ENCODE measurements around the gene MAP1LC3B.
"Not testable (repeated sequence)": the region's sequence is repeated elsewhere in the genome, so short reads cannot be mapped to it uniquely, and the experiment has no call there.

The MAP1LC3B gene

GRCh38 chr16:87369796-87370719 lies 22.1 kb upstream of the MAP1LC3B start:
- no peaks in the 10 kb centered on the region for H3K27me3 ChIP-seq (ENCODE audit: control insufficient read depth, insufficient read depth, low read length)
- no peak overlapping the region for H3K27ac ChIP-seq (ENCODE audit: low read depth, low read length)
- peaks cover 15% of the 10 kb centered on the region; the same call in 1 of the 2 replicates for H3K4me1 ChIP-seq (ENCODE audit: control insufficient read depth, insufficient read depth, low read length)
- H3K9me3 ChIP-seq (ENCODE audit: control insufficient read depth, insufficient read depth, low read depth, low read length) = no peaks in the 10 kb centered on the region
- no peak overlapping the region for H3K4me3 ChIP-seq (ENCODE audit: low read depth, low read length)
- H3K9ac ChIP-seq (ENCODE audit: low read length) = no peak overlapping the region
- peaks cover 4% of the 10 kb centered on the region for H3K36me3 ChIP-seq (ENCODE audit: control insufficient read depth, insufficient read depth, low read length)

DNA sequence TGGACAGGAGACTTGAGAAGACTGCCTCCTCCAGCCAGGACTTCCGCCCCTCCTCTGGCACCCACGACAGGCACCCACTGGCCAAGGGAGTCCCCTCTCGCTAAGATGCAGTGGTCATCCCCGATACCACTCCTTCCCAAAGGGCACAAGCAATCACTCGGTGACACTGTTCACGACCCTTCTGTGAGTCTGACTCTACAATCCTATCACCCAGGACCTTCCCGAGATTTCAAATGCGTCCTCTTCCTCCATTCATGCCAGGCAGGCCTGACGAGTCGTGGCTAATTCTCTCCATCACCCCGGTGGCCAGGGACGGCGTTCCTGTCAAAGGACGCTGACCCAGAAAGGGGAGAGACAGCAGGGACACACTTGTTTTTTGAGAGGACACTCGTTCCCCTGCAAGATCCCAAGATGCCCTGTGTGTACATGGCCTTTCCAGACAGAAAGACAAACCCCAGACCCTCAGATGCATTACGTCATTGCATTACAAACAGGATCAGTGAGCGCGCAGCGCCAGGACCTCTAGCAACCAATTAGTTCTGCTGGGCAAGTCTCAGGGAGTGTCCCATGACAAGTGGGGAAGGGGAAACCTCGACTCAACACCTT lies 20.8 kb upstream of the MAP1LC3B start:
- Histone ChIP-seq H3K36me3 (ENCODE audit: control insufficient read depth, insufficient read depth, low read length) (peaks cover 4% of the 10 kb centered on the region), H3K9ac (ENCODE audit: low read length) (no peak overlapping the region), H3K4me3 (ENCODE audit: low read depth, low read length) (no peak overlapping the region), H3K9me3 (ENCODE audit: control insufficient read depth, insufficient read depth, low read depth, low read length) (no peaks in the 10 kb centered on the region), H3K27me3 (ENCODE audit: control insufficient read depth, insufficient read depth, low read length) (no peaks in the 10 kb centered on the region), H3K27ac (ENCODE audit: low read depth, low read length) (no peak overlapping the region), H3K4me1 (ENCODE audit: control insufficient read depth, insufficient read depth, low read length) (peaks cover 15% of the 10 kb centered on the region; the same call in 1 of the 2 replicates)

GRCh38 chr16:87372305-87372704 lies 19.8 kb upstream of the MAP1LC3B start:
- Histone ChIP-seq H3K27me3 (ENCODE audit: control insufficient read depth, insufficient read depth, low read length) (no peaks in the 10 kb centered on the region), H3K9me3 (ENCODE audit: control insufficient read depth, insufficient read depth, low read depth, low read length) (no peaks in the 10 kb centered on the region), H3K4me1 (ENCODE audit: control insufficient read depth, insufficient read depth, low read length) (peaks cover 15% of the 10 kb centered on the region; the same call in 1 of the 2 replicates), H3K36me3 (ENCODE audit: control insufficient read depth, insufficient read depth, low read length) (peaks cover 4% of the 10 kb centered on the region), H3K4me3 (ENCODE audit: low read depth, low read length) (no peak overlapping the region), H3K27ac (ENCODE audit: low read depth, low read length) (no peak overlapping the region), H3K9ac (ENCODE audit: low read length) (no peak overlapping the region)

GRCh38 chr16:87374313-87374712 lies 17.8 kb upstream of the MAP1LC3B start:
- H3K27me3 ChIP-seq (ENCODE audit: control insufficient read depth, insufficient read depth, low read length) = no peaks in the 10 kb centered on the region
- H3K4me1 ChIP-seq (ENCODE audit: control insufficient read depth, insufficient read depth, low read length) = peaks cover 13% of the 10 kb centered on the region; the same call in 1 of the 2 replicates
- H3K9me3 ChIP-seq (ENCODE audit: control insufficient read depth, insufficient read depth, low read depth, low read length) = peaks cover 4% of the 10 kb centered on the region; the same call in 1 of the 2 replicates
- peaks cover 4% of the 10 kb centered on the region for H3K36me3 ChIP-seq (ENCODE audit: control insufficient read depth, insufficient read depth, low read length)
- H3K4me3 ChIP-seq (ENCODE audit: low read depth, low read length) = no peak overlapping the region
- no peak overlapping the region for H3K27ac ChIP-seq (ENCODE audit: low read depth, low read length)
- H3K9ac ChIP-seq (ENCODE audit: low read length) = no peak overlapping the region

- H3K9me3 ChIP-seq (ENCODE audit: control insufficient read depth, insufficient read depth, low read depth, low read length) = peaks cover 4% of the 10 kb centered on the region; the same call in 1 of the 2 replicates
- no peak overlapping the region for H3K4me3 ChIP-seq (ENCODE audit: low read depth, low read length)
- H3K36me3 ChIP-seq (ENCODE audit: control insufficient read depth, insufficient read depth, low read length) = peaks cover 4% of the 10 kb centered on the region
- H3K27ac ChIP-seq (ENCODE audit: low read depth, low read length) = no peak overlapping the region
- H3K27me3 ChIP-seq (ENCODE audit: control insufficient read depth, insufficient read depth, low read length) = no peaks in the 10 kb centered on the region
- H3K4me1 ChIP-seq (ENCODE audit: control insufficient read depth, insufficient read depth, low read length) = peaks cover 7% of the 10 kb centered on the region; the same call in 1 of the 2 replicates
- no peak overlapping the region for H3K9ac ChIP-seq (ENCODE audit: low read length)
These were observed 16.6 kb upstream of the MAP1LC3B start for GRCh38 chr16:87375426-87376135.

GRCh38 chr16:87376660-87377059 lies 15.5 kb upstream of the MAP1LC3B start:
- Histone ChIP-seq H3K4me3 (ENCODE audit: low read depth, low read length) (no peak overlapping the region), H3K36me3 (ENCODE audit: control insufficient read depth, insufficient read depth, low read length) (peaks cover 4% of the 10 kb centered on the region), H3K9ac (ENCODE audit: low read length) (no peak overlapping the region), H3K27me3 (ENCODE audit: control insufficient read depth, insufficient read depth, low read length) (no peaks in the 10 kb centered on the region), H3K4me1 (ENCODE audit: control insufficient read depth, insufficient read depth, low read length) (no peaks in the 10 kb centered on the region; the same call in 1 of the 2 replicates), H3K9me3 (ENCODE audit: control insufficient read depth, insufficient read depth, low read depth, low read length) (peaks cover 4% of the 10 kb centered on the region; the same call in 1 of the 2 replicates), H3K27ac (ENCODE audit: low read depth, low read length) (no peak overlapping the region)

DNA sequence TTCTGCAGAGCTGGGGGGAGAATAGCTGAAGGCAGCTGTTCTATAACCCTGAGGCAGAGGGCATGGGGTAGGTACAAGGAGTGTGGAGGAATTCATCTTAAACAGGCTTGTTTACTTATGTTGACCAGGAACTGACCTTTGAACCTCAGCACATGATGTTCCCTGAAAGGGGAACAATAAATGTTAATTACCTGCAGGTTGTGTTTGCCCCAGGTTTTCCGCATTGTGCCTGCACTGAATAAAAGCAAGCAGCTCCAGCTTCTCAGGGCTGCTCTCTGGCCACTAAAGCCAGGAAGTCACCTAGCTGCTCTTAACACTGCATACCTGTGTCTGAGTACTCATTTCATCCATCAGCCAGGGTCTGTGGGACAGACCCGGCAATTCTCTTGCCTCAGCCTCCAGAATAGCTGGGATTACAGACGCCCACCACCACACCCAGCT lies 12.8 kb upstream of the MAP1LC3B start:
- H3K9me3 ChIP-seq (ENCODE audit: control insufficient read depth, insufficient read depth, low read depth, low read length); H3K27me3 ChIP-seq (ENCODE audit: control insufficient read depth, insufficient read depth, low read length); H3K4me1 ChIP-seq (ENCODE audit: control insufficient read depth, insufficient read depth, low read length); H3K27ac ChIP-seq (ENCODE audit: low read depth, low read length); H3K9ac ChIP-seq (ENCODE audit: low read length); H3K36me3 ChIP-seq (ENCODE audit: control insufficient read depth, insufficient read depth, low read length); H3K4me3 ChIP-seq (ENCODE audit: low read depth, low read length): not testable (repeated sequence)

DNA sequence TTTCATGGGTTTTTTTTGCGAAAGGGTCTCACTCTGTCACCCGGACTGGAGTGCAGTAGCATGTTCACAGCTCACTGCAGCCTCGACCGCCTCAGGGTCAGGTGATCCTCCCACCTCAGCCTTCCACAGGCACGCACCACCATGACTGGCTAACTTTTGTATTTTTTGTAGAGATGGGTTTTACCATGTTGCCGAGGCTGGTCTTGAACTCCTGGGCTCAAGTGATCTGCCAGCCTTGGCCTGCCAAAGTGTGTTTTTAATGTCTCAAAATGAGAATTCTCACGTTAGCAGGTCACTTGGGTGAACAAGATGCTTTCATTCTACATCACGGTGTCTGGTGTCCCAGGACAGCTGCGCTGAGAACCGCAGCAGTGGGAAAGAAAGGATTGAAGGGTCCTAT lies 11.7 kb upstream of the MAP1LC3B start:
- peaks cover 4% of the 10 kb centered on the region; the same call in 1 of the 2 replicates for H3K9me3 ChIP-seq (ENCODE audit: control insufficient read depth, insufficient read depth, low read depth, low read length)
- no peaks in the 10 kb centered on the region for H3K27me3 ChIP-seq (ENCODE audit: control insufficient read depth, insufficient read depth, low read length)
- no peak overlapping the region for H3K4me3 ChIP-seq (ENCODE audit: low read depth, low read length)
- no peak overlapping the region for H3K9ac ChIP-seq (ENCODE audit: low read length)
- H3K27ac ChIP-seq (ENCODE audit: low read depth, low read length) = no peak overlapping the region
- H3K36me3 ChIP-seq (ENCODE audit: control insufficient read depth, insufficient read depth, low read length) = peaks cover 4% of the 10 kb centered on the region
- peaks cover 5% of the 10 kb centered on the region; the same call in 1 of the 2 replicates for H3K4me1 ChIP-seq (ENCODE audit: control insufficient read depth, insufficient read depth, low read length)

- H3K27me3 ChIP-seq (ENCODE audit: control insufficient read depth, insufficient read depth, low read length) = no peaks in the 10 kb centered on the region
- H3K9ac ChIP-seq (ENCODE audit: low read length) = no peak overlapping the region
- H3K4me3 ChIP-seq (ENCODE audit: low read depth, low read length) = no peak overlapping the region
- no peak overlapping the region for H3K27ac ChIP-seq (ENCODE audit: low read depth, low read length)
- H3K4me1 ChIP-seq (ENCODE audit: control insufficient read depth, insufficient read depth, low read length) = peaks cover 5% of the 10 kb centered on the region; the same call in 1 of the 2 replicates
- peaks cover 4% of the 10 kb centered on the region for H3K36me3 ChIP-seq (ENCODE audit: control insufficient read depth, insufficient read depth, low read length)
- H3K9me3 ChIP-seq (ENCODE audit: control insufficient read depth, insufficient read depth, low read depth, low read length) = peaks cover 4% of the 10 kb centered on the region; the same call in 1 of the 2 replicates
These were observed 11.3 kb upstream of the MAP1LC3B start for GRCh38 chr16:87380881-87381280.

DNA sequence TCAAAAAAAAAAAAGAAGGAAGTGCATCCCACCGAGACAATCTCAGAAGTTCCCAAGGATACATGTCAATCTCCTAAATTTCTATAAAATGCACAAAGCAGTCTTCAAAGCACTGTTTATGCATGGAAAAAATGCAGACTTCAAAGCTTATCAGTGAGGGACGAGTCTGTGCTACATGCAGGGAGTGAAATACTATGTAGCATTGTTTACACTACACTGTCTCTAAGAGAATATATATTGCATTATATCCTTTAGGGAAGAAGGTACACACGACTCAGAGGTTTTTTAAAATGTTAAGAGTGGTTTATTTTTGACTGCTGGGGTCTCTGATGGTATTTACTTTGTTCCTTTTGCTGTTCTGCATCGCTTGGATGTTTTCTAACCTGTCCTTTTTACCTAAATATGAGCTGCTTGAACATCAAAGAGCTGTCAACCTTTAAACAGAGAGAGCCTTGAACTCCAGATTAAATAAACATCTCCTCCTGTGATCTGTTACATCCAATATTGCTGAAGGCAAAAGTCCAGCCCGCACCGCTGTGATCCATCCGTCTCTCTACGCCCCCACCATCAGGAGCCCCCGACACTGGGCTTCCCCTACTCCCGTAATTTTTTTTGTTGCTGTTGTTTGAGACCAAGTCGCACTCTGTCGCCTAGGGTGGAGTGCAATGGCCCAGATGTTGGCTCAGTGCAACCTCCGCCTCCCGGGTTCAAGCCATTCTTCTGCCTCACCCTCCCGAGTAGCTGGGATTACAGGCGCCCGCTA lies 9.9 kb upstream of the MAP1LC3B start:
- Histone ChIP-seq H3K4me1 (ENCODE audit: control insufficient read depth, insufficient read depth, low read length) (peaks cover 5% of the 10 kb centered on the region; the same call in 1 of the 2 replicates), H3K9ac (ENCODE audit: low read length) (peak overlapping the region; percentile 44), H3K9me3 (ENCODE audit: control insufficient read depth, insufficient read depth, low read depth, low read length) (peaks cover 4% of the 10 kb centered on the region; the same call in 1 of the 2 replicates), H3K27me3 (ENCODE audit: control insufficient read depth, insufficient read depth, low read length) (no peaks in the 10 kb centered on the region), H3K36me3 (ENCODE audit: control insufficient read depth, insufficient read depth, low read length) (peaks cover 4% of the 10 kb centered on the region), H3K27ac (ENCODE audit: low read depth, low read length) (no peak overlapping the region), H3K4me3 (ENCODE audit: low read depth, low read length) (peak overlapping the region; percentile 76)

Data from HUES6 (cell line).